ENCODE results near the gene ZNF446. TPM values are rescaled to one million over a fixed set of nuclear protein-coding genes. Genes with fewer than 3 reads are reported as not detected.
A peak's percentile ranks its signal among the peaks of the same experiment; 100 is the strongest.

ZNF446 gene
- total RNA-seq, 2 experiments from 2014 or later, result 10.9 TPM

GRCh38 chr19:58514564-58515022 is 38.4 kb downstream of the ZNF446 start:
- H3K4me1 Mint-ChIP-seq, result peaks cover 29% of the 10 kb centered on the region
- H3K36me3 Mint-ChIP-seq, result peaks cover 19% of the 10 kb centered on the region
- no peak for ATAC-seq (ENCODE audit: low read depth)
- H3K27ac Mint-ChIP-seq, result peak overlapping the region; percentile 93
- H3K27me3 Mint-ChIP-seq, result no peaks in the 10 kb centered on the region
- H3K9me3 Mint-ChIP-seq, result no peaks in the 10 kb centered on the region
- POLR2A ChIA-PET, result interaction anchor here (0.8 to 1.8 kb wide), 12 partner anchors 13 to 332 kb away, joined by 3 to 25 read pairs (median 4); partner anchors contain the start of genes CHMP2A, TRIM28, ZNF274 and ZSCAN22
- H3K4me3 Mint-ChIP-seq, result peak overlapping the region; percentile 90
- no peak for DNase-seq

DNA sequence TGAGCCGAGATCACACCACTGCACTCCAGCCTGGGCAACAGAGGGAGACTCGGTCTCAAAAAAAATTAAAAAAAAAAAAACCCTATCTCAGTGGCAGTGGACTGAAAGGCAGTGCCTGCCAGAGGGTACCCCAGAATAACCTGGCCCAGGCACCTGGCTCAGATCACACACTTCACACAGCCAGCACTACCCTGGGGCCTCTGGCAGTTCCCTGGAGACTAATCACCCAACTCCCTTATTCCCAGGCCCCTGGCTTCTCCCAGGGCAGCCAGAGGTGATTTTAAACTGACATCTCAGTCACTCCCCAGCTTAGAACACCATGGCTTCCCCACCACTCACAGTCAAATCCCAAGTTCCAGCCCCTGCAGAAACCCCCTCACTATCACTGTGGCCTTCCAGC is 39.1 kb downstream of the ZNF446 start:
- H3K27me3 Mint-ChIP-seq, result no peaks in the 10 kb centered on the region
- H3K36me3 Mint-ChIP-seq, result peaks cover 20% of the 10 kb centered on the region
- ATAC-seq (ENCODE audit: low read depth) (no peak), DNase-seq (no peak)
- POLR2A ChIA-PET, result interaction anchor here (1.2 to 1.8 kb wide), 2 partner anchors 29 to 332 kb away, joined by 4 to 9 read pairs; partner anchors contain the start of genes TRIM28 and ZNF274
- peaks cover 34% of the 10 kb centered on the region for H3K4me1 Mint-ChIP-seq
- no peaks in the 10 kb centered on the region for H3K9me3 Mint-ChIP-seq
- H3K27ac Mint-ChIP-seq, result peak overlapping the region; percentile 78
- H3K4me3 Mint-ChIP-seq, result peak overlapping the region; percentile 90

DNA sequence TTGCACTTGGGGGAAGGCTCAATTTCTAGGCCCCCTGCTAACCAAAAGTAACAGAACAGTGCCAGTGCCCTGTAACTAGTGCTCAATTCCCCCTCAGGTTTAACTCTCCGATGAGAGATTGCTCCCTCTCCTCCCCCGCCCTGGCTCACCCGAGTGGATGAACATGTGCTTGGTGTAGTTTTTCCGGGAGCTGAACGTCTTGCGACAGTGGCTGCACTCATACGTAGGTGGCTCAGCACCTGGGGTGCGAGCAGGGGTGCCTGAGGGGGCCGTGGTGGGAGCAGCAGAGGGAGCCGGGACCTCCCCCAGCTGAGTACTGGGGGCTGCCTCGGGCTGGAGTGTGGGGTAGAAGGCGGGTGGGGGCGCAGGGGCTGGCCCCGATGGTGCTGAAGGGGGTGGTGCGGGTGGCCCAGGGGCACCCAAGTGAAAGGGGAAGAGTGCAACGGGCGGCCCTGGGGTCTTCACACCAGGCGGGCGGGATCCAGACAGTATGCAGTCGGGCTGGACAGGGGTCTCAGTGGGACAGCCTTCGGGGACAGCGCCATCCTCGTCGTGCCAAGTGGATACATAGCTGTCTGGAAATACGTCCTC is 40.2 kb downstream of the ZNF446 start:
- POLR2A ChIA-PET, result no interaction called here
- Mint-ChIP-seq H3K36me3 (peaks cover 20% of the 10 kb centered on the region), H3K9me3 (no peaks in the 10 kb centered on the region), H3K27me3 (no peaks in the 10 kb centered on the region), H3K4me3 (peak overlapping the region; percentile 90), H3K27ac (peak overlapping the region; percentile 78), H3K4me1 (peaks cover 38% of the 10 kb centered on the region)
- DNase-seq (no peak), ATAC-seq (ENCODE audit: low read depth) (no peak)

DNA sequence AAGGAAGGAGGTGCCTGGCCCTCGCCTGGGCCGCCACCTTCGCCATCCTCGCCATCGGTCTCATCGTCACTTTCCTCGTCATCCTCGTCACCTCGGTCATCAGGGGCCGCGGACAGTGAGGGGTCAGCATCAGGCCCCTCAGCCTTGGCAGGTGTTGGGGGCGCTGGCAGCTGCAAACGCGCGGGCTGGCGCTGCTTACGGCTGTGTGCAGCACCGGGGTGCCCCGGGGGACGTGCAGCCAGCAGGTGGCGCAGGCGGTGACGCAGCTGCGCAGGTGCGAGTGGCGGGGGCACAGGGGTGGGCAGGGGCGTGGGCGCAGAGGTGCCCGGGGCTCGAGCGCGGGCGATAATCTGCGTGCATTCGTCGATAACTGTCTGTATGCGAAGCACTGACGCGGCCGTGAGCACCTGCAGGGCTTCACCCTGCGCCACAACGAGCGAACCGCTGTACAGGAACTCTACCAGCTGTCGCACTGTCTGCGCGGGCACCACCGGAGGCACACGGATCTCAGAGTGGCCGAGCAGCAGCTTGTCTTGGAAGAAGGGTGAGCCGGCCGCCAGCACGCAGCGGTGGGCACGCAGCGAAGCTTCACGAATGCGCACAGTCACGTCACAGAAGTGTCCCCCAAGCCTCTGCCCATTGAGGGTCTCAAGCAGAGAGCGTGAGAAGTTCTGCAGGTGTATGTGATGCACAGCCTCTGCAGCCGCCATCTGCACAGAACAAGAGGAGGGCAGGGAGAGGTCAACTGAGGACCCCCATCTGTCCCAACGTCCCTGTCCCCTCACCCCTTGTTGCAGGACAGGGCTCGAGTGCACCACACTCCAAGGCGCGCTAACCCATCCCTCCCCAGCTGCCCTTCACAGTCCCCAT is 41.0 kb downstream of the ZNF446 start:
- no peak for ATAC-seq (ENCODE audit: low read depth)
- POLR2A ChIA-PET, result interaction anchor here (1.5 to 4.3 kb wide), 3 partner anchors 37 to 63 kb away, joined by 10 to 63 read pairs (median 37); partner anchors contain the start of gene CHMP2A

GRCh38 chr19:58518256-58519086 is 42.3 kb downstream of the ZNF446 start:
- ATAC-seq (ENCODE audit: low read depth), result no peak
- Mint-ChIP-seq H3K27me3 (no peaks in the 10 kb centered on the region), H3K4me1 (peaks cover 38% of the 10 kb centered on the region), H3K9me3 (no peaks in the 10 kb centered on the region), H3K4me3 (peak overlapping the region; percentile 99), H3K36me3 (peaks cover 20% of the 10 kb centered on the region), H3K27ac (peak overlapping the region; percentile 92)
- DNase-seq, result no peak
- POLR2A ChIA-PET, result interaction anchor here (0.7 to 4.3 kb wide), 14 partner anchors 10 to 240 kb away, joined by 3 to 63 read pairs (median 6); partner anchors contain the start of genes CHMP2A, TRIM28, ZNF446 and ZNF497

More for the DNA sequence above, 41.0 kb downstream of the ZNF446 start:
- H3K27me3 Mint-ChIP-seq, result no peaks in the 10 kb centered on the region
- peak overlapping the region; percentile 16 for H3K27ac Mint-ChIP-seq
- DNase-seq, result no peak
- peaks cover 38% of the 10 kb centered on the region for H3K4me1 Mint-ChIP-seq
- peak overlapping the region; percentile 25 for H3K4me3 Mint-ChIP-seq
- H3K36me3 Mint-ChIP-seq, result peaks cover 20% of the 10 kb centered on the region
- no peaks in the 10 kb centered on the region for H3K9me3 Mint-ChIP-seq

DNA sequence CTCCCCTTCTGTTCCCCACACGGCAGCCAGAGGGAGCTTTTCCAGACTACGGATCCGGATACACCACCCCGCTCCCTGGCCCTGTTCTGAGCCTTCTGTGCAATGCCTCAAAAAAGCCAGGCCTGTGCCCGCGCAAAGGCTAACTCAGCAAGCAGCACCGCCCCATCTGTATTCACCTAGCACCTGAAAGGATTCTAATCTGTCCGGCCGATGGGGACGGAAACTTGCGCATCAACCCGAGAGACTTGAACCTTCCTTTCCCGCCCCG is 42.9 kb downstream of the ZNF446 start:
- DNase-seq, result peak; percentile 67
- Mint-ChIP-seq H3K4me1 (peaks cover 36% of the 10 kb centered on the region), H3K36me3 (peaks cover 20% of the 10 kb centered on the region), H3K4me3 (peak overlapping the region; percentile 99), H3K9me3 (no peaks in the 10 kb centered on the region), H3K27ac (peak overlapping the region; percentile 92), H3K27me3 (no peaks in the 10 kb centered on the region)
- POLR2A ChIA-PET, result interaction anchor here (0.7 to 4.3 kb wide), 14 partner anchors 11 to 241 kb away, joined by 3 to 63 read pairs (median 6); partner anchors contain the start of genes CHMP2A, TRIM28, ZNF446 and ZNF497
- ATAC-seq (ENCODE audit: low read depth), result peak; percentile 16

GRCh38 chr19:58519355-58520256 is 43.5 kb downstream of the ZNF446 start, which contains the start of gene ZBTB45:
Gene ZBTB45, minus strand, starts transcription at chr19:58519810. Its CDS starts 2,137 bp downstream, at chr19:58517673.
- ATAC-seq (ENCODE audit: low read depth) (peak; percentile 85), DNase-seq (peak; percentile 96)
- Mint-ChIP-seq H3K27ac (peak within 1 kb of the TSS; percentile 92), H3K4me3 (peak within 1 kb of the TSS; percentile 99), H3K9me3 (no peaks in the 10 kb centered on the region), H3K4me1 (peaks cover 36% of the 10 kb centered on the region), H3K27me3 (no peaks in the 10 kb centered on the region), H3K36me3 (peaks cover 20% of the 10 kb centered on the region)
- POLR2A ChIA-PET, result interaction anchor here (0.6 to 4.3 kb wide), 30 partner anchors 9 to 655 kb away, joined by 3 to 63 read pairs (median 6); partner anchors contain the start of genes CHMP2A, TRIM28, UBE2M and ZNF135

GRCh38 chr19:58520257-58520599 is 44.1 kb downstream of the ZNF446 start:
- Mint-ChIP-seq H3K4me1 (peaks cover 31% of the 10 kb centered on the region), H3K4me3 (peak overlapping the region; percentile 99), H3K27ac (peak overlapping the region; percentile 92), H3K27me3 (no peaks in the 10 kb centered on the region), H3K9me3 (no peaks in the 10 kb centered on the region), H3K36me3 (peaks cover 17% of the 10 kb centered on the region)
- ATAC-seq (ENCODE audit: low read depth) (no peak), DNase-seq (no peak)
- POLR2A ChIA-PET, result interaction anchor here (0.6 to 4.3 kb wide), 27 partner anchors 8 to 656 kb away, joined by 3 to 63 read pairs (median 6); partner anchors contain the start of genes CHMP2A, TRIM28, UBE2M and ZNF135

DNA sequence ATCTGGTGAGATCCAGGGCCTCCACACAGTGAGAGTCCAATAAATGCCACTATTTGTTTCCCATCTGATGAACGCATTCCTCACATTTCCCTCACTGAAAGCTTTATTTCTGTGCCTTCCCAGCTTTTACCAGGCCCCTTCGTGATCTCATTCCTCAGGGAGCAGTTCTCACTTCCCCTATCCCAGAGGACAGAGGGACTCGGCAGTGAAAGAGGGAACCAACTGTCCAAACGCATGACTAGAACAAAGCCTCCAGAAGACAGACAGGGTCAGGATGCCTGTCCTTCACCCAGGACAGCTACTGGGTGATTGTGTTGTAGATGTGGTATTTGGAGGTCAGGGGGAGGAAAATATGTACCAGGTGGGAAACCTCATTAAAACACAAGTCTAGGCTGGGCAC is 45.5 kb downstream of the ZNF446 start:
- Mint-ChIP-seq H3K4me1 (peaks cover 21% of the 10 kb centered on the region), H3K4me3 (peak overlapping the region; percentile 43), H3K9me3 (no peaks in the 10 kb centered on the region), H3K27ac (no peak overlapping the region), H3K36me3 (peaks cover 11% of the 10 kb centered on the region), H3K27me3 (no peaks in the 10 kb centered on the region)
- no peak for ATAC-seq (ENCODE audit: low read depth)
- POLR2A ChIA-PET, result interaction anchor here (0.7 to 4.3 kb wide), 5 partner anchors 23 to 46 kb away, joined by 3 to 63 read pairs (median 26); partner anchors contain the start of genes CHMP2A, TRIM28 and ZNF446
- no peak for DNase-seq

GRCh38 chr19:58522709-58523108 is 46.6 kb downstream of the ZNF446 start:
- ATAC-seq (ENCODE audit: low read depth), result no peak
- POLR2A ChIA-PET, result interaction anchor here (1.1 to 1.4 kb wide), 2 partner anchors 21 to 32 kb away, joined by 3 to 4 read pairs; no protein-coding TSS in a partner anchor
- H3K36me3 Mint-ChIP-seq, result peaks cover 9% of the 10 kb centered on the region
- H3K4me1 Mint-ChIP-seq, result peaks cover 19% of the 10 kb centered on the region
- DNase-seq, result no peak
- H3K4me3 Mint-ChIP-seq, result no peak overlapping the region
- no peaks in the 10 kb centered on the region for H3K27me3 Mint-ChIP-seq
- peak overlapping the region; percentile 13 for H3K27ac Mint-ChIP-seq
- no peaks in the 10 kb centered on the region for H3K9me3 Mint-ChIP-seq

- H3K27ac Mint-ChIP-seq, result no peak overlapping the region
- no peaks in the 10 kb centered on the region for H3K9me3 Mint-ChIP-seq
- ATAC-seq (ENCODE audit: low read depth), result no peak
- POLR2A ChIA-PET, result no interaction called here
- no peak for DNase-seq
- no peaks in the 10 kb centered on the region for H3K4me1 Mint-ChIP-seq
- H3K36me3 Mint-ChIP-seq, result no peaks in the 10 kb centered on the region
- peaks cover 2% of the 10 kb centered on the region for H3K27me3 Mint-ChIP-seq
- no peak overlapping the region for H3K4me3 Mint-ChIP-seq
Measured at GRCh38 chr19:58529405-58529804, 53.3 kb downstream of the ZNF446 start.

Measured in activated naive CD8-positive, alpha-beta T cell treated with anti-CD3 and anti-CD28 coated beads, Interleukin-2, amount 10 ng/mL, durations not matched to agents 7 days and 5 days (primary cell).